Activated CD8-positive, alpha-beta T cell treated with anti-CD3 and anti-CD28 coated beads for 36 hours (primary cell): ENCODE results near the gene NISCH. TPM values are rescaled to one million over a fixed set of nuclear protein-coding genes. Genes with fewer than 3 reads are reported as not detected.

Experiments used
- ATAC-seq: fragments of 200-7000 bp; cut with Tn5 transposase; one replicate; pipeline ENCODE4 v1.10.0; 2021; ENCODE audit warnings: mild to moderate bottlenecking, moderate library complexity
- CTCF ChIA-PET: fragments of 350-600 bp; sonication (Branson Sonifier 250); formaldehyde crosslinking; loops from one replicate; lab custom pipeline; 2021; ENCODE audit warnings: antibody characterized with exemption; lab: Charles Lee
- POLR2A ChIA-PET: fragments of 350-600 bp; sonication (Branson Sonifier 250); formaldehyde crosslinking; loops from one replicate; lab custom pipeline; 2021; ENCODE audit warnings: antibody characterized with exemption; lab: Charles Lee
- DNase-seq: peaks from one replicate; pipeline ENCODE4 v3.0.0-alpha.2; 2020
- H3K27ac Mint-ChIP-seq: one replicate; pipeline ENCODE4 v1.8.0; 2021; ENCODE audit warnings: mild to moderate bottlenecking, mixed read lengths
- H3K27me3 Mint-ChIP-seq: one replicate; pipeline ENCODE4 v1.8.0; 2021; ENCODE audit warnings: mixed read lengths
- H3K36me3 Mint-ChIP-seq: one replicate; pipeline ENCODE4 v1.8.0; 2021; ENCODE audit warnings: low read depth, mixed read lengths
- H3K4me1 Mint-ChIP-seq: one replicate; pipeline ENCODE4 v1.8.0; 2021; ENCODE audit warnings: low read depth, mixed read lengths
- H3K4me3 Mint-ChIP-seq: one replicate; pipeline ENCODE4 v1.8.0; 2021; ENCODE audit warnings: mild to moderate bottlenecking, moderate library complexity, mixed read lengths
- H3K9me3 Mint-ChIP-seq: one replicate; pipeline ENCODE4 v1.8.0; 2021; ENCODE audit warnings: mixed read lengths
- CTCF ChIP-seq: fragments of 200-600 bp; IDR thresholded peaks from one replicate; pipeline ENCODE4 v1.8.0; 2022; ENCODE audit warnings: antibody characterized with exemption, mild to moderate bottlenecking
- intact Hi-C: fragments of 100-400 bp; cut with micrococcal nuclease; formaldehyde crosslinking; loops from one replicate; pipeline ENCODE4 v1.10.0; 2022
- total RNA-seq, 2 experiments: library from RNA; stranded (reverse); gene quantifications; one replicate each; pipeline ENCODE4 v1.2.3, GENCODE V29; 2021

Gene NISCH
- total RNA-seq, 2 experiments from 2014 or later: 57.1 to 57.4 TPM

GRCh38 chr3:52520716-52521487, 65.5 kb downstream of the NISCH start:
- intact Hi-C loops: no loop called here

DNA sequence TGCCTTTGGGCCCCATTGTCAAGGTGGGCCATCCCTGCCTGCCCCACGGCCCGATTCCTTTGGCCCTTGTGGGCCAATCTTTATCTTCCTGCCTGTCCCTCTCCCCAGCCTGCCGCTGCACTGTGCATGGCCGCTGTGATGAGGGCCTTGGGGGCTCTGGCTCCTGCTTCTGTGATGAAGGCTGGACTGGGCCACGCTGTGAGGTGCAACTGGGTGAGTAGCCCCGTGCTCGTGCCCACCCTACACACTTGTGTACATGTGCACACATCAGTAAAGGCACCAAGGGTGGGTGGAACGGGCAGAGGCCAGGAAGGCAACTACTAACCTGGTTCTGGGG, 66.1 kb downstream of the NISCH start:
- POLR2A ChIA-PET: no interaction called here
- peaks cover 5% of the 10 kb centered on the region for H3K36me3 Mint-ChIP-seq
- no peak for ATAC-seq

More at GRCh38 chr3:52520716-52521487, 65.5 kb downstream of the NISCH start:
- ChIA-PET POLR2A (interaction anchor here (1.1 kb wide), 1 partner anchor 9 kb away, joined by 3 read pairs; no protein-coding TSS in a partner anchor), CTCF (interaction anchor here (1.5 kb wide), 1 partner anchor 22 kb away, joined by 3 read pairs; no protein-coding TSS in a partner anchor)
- H3K4me3 Mint-ChIP-seq: no peak overlapping the region
- ATAC-seq: no peak
- no peaks in the 10 kb centered on the region for H3K9me3 Mint-ChIP-seq
- H3K27ac Mint-ChIP-seq: no peak overlapping the region
- no peak for DNase-seq
- H3K4me1 Mint-ChIP-seq: no peaks in the 10 kb centered on the region
- H3K27me3 Mint-ChIP-seq: no peaks in the 10 kb centered on the region
- TF ChIP-seq CTCF: no peak
- peaks cover 5% of the 10 kb centered on the region for H3K36me3 Mint-ChIP-seq

DNA sequence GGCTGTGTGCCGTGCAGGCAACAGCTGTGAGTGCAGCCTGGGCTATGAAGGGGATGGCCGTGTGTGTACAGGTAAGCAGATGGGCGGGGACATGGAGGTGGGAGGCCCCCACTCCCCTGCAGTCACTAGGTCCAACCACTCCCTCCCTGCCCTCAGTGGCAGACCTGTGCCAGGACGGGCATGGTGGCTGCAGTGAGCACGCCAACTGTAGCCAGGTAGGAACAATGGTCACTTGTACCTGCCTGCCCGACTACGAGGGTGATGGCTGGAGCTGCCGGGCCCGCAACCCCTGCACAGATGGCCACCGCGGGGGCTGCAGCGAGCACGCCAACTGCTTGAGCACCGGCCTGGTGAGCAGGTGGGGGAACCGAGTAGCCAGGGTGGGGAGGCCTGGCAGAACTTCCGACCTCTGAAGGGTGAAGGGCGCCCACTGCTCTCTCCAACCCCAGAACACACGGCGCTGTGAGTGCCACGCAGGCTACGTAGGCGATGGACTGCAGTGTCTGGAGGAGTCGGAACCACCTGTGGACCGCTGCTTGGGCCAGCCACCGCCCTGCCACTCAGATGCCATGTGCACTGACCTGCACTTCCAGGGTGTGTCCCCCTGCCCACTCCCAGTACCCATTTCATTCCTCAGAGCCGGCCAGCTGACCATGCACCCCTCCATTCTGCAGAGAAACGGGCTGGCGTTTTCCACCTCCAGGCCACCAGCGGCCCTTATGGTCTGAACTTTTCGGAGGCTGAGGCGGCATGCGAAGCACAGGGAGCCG, 66.7 kb downstream of the NISCH start:
- TF ChIP-seq CTCF: no peak
- no peaks in the 10 kb centered on the region for H3K4me1 Mint-ChIP-seq
- H3K27ac Mint-ChIP-seq: no peak overlapping the region
- no peaks in the 10 kb centered on the region for H3K9me3 Mint-ChIP-seq
- H3K4me3 Mint-ChIP-seq: no peak overlapping the region
- no peak for DNase-seq
- POLR2A ChIA-PET: no interaction called here
- CTCF ChIA-PET: interaction anchor here (1.5 kb wide), 1 partner anchor 21 kb away, joined by 3 read pairs; no protein-coding TSS in a partner anchor
- intact Hi-C loops: no loop called here
- H3K27me3 Mint-ChIP-seq: no peaks in the 10 kb centered on the region
- ATAC-seq: no peak
- H3K36me3 Mint-ChIP-seq: peaks cover 5% of the 10 kb centered on the region

More for the DNA sequence above, 66.1 kb downstream of the NISCH start:
- no peak overlapping the region for H3K4me3 Mint-ChIP-seq
- H3K27ac Mint-ChIP-seq: no peak overlapping the region
- no peaks in the 10 kb centered on the region for H3K27me3 Mint-ChIP-seq
- CTCF ChIA-PET: interaction anchor here (1.5 kb wide), 1 partner anchor 21 kb away, joined by 3 read pairs; no protein-coding TSS in a partner anchor
- no peaks in the 10 kb centered on the region for H3K4me1 Mint-ChIP-seq
- intact Hi-C loops: no loop called here
- TF ChIP-seq CTCF: no peak
- DNase-seq: no peak
- no peaks in the 10 kb centered on the region for H3K9me3 Mint-ChIP-seq

DNA sequence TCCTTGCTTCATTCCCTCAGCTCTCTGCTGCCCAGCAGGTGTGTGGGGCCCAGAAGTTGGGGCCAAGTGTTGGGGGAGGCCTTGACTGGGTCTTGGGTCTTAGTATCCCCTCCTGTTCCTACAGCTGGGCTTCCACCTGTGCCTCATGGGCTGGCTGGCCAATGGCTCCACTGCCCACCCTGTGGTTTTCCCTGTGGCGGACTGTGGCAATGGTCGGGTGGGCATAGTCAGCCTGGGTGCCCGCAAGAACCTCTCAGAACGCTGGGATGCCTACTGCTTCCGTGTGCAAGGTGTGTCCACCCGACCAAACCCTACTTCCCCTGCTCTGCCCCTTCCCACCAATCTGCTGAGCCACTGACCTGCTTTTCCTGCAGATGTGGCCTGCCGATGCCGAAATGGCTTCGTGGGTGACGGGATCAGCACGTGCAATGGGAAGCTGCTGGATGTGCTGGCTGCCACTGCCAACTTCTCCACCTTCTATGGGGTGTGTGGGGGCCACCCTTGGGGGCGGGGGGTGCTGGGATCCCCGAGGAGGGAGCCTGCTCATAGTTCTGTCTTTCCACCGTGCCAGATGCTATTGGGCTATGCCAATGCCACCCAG, 67.3 kb downstream of the NISCH start:
- POLR2A ChIA-PET: no interaction called here
- Mint-ChIP-seq H3K36me3 (peaks cover 7% of the 10 kb centered on the region), H3K9me3 (no peaks in the 10 kb centered on the region), H3K4me3 (no peak overlapping the region), H3K4me1 (no peaks in the 10 kb centered on the region), H3K27me3 (no peaks in the 10 kb centered on the region), H3K27ac (no peak overlapping the region)
- CTCF ChIA-PET: no interaction called here
- ATAC-seq (no peak), DNase-seq (no peak)
- intact Hi-C loops: no loop called here
- no peak for TF ChIP-seq CTCF
